ENCODE results near the gene ANKRD55.
A peak's percentile ranks its signal among the peaks of the same experiment; 100 is the strongest.
"Not testable (repeated sequence)": the region's sequence is repeated elsewhere in the genome, so short reads cannot be mapped to it uniquely, and the experiment has no call there.

Gene ANKRD55

DNA sequence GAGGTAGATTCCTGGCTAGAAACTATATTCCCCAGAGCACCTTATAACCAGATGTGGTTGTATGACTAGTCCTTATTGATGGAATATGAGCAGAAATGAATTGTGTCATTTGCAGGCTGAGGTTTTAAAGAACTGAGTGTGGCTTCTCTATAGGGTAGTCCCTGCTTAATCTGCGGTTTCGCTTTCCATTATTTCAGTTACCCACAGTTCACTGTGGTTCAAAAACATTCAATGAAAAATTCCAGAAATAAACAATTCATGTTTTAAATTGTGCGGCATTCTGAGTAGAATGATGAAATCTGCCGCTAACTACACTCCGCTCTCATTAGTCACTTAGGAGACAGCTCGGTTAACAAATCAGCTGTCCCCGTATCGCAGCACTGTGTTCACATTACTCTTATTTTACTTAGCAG lies 65.1 kb downstream of the ANKRD55 start:
- DNase-seq (ENCODE audit: low spot score): peak; percentile 49

DNA sequence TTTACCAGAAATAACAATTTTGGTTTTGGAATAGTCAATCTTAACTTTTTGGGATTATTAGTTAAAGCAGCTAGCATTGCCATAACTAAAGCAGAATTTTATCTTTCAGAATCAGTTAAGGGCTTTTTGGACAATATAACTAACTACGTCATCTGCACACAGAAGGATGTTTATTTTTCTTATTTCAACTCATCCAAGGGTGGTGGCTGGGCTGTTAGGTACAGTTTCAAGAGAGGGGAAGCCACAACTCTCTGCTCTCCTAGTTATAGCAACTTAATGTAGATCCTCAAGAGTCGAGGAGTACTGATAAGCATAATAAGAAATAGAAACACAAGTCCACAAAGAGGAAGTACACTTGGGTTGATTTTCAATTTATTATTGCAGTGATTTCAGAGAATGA lies 65.6 kb downstream of the ANKRD55 start:
- no peak for DNase-seq (ENCODE audit: low spot score)

DNA sequence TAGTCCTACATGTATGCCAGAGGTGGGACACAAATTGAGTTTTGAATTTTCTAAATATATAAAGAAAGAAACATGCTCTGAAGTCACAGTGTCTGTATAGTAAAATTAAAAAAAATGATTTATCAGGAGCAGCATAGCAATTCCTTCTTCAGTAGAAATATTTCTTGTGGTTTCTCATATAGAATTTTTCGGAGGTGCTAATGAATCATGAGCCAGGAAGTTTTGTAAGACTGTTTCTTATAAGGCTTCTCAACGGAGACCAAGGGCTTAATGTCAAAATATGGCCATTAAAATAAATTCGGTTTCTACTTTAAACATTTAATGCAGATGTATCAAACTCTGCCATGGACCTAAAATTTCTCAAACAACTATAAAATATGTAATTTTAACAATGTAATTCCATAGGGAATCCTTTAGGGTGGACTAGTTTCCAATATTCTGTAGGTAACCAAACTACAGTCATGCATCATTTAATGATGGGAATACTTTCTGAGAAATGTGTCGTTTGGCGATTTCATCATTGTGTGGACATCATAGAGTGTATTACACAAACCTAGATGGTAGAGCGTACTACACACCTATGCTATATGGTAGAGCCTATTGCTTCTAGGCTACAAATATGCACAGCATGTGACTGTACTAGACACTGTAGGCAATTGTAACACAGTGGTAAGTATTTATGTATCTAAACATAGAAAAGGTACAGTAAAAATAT lies 66.3 kb downstream of the ANKRD55 start:
- DNase-seq (ENCODE audit: low spot score): no peak

DNA sequence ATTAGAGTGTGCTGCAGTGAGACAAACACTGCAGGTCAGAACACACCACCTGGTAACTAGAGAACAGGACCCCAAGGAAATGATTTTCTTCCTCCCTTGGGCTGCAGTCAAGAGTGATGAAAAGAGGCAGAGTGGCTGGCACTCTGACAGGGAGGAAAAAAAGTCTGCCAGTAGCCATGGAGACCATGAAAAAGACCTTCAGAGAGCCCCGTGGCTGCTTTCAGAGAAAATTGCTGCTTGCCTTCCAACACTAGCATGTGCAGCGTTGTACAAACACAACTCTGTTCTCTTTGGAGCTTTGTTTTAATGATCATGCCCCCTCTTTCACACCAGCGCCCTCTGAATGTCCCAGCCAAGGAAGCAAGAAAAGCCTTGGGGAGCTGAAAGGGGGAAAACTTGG lies 68.8 kb downstream of the ANKRD55 start:
- no peak for DNase-seq (ENCODE audit: low spot score)

DNA sequence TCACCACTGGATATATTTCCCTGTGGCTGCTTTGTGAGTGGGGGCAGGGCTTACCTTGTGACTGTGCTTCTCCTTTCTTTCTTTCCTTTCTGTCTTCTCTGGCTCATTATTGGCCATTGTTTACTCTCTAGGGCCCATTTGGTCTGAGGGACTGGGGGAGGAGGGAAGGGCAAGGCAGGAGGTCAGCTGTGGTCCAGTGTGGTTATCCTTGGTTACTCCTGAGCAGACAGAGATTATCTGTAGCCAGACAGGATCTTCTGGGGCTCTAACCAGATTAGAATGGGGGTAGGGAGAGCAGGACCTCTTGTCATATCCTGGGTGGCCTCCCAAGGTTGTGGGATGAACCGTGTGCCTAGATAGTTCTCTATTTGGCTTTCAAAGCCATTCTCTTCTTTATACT lies 71.2 kb downstream of the ANKRD55 start:
- DNase-seq (ENCODE audit: low spot score): no peak

DNA sequence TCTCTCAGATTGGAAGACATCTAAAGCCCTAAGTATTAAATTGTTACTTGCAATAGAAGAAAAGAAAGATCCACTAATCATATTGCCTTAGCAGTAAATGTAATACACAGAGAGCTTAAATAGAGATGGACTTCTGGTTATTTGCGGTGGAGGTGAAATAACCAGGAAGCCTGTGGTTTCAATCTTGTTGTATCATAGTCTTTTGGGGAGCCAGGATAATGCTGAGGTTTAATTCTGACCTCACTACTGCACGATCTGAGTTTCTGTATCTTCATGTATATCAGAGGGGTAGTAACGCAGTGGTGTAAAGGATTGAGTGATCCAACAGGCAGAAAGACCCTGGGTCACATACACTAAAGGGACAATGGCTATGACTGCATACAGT lies 71.7 kb downstream of the ANKRD55 start:
- DNase-seq (ENCODE audit: low spot score): no peak

DNA sequence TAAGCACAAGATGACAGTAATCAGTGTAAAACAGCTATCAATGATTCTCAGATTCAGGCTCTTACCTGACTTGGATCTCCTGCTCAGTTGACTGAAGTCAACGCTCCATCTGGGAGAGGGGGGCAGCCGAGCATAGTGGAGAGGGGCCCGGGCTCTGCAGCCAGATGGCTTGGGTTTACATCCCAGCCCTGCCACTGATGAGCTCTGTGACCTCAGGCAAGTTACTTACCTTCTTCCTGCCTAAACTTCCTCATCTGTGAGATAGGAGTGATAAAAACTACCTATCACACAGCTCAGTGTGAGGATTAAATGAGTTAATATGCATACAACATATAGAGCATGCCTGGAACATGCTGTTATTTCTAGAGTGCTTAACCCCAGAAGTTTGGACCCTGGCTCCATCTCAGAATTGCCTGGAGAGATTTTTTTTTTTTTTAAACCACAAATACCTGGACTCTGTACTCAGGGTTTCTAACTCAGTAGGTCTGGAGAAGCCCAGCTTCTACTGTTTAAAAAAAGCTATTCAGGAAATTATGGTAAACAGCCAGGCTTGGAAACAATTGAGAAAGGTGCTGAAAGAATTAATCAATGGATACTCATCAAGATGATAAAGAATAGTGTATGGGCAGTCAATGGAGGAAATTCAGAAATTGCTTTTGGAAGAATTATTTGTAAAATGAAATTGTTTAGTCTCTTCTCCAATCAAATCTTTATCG lies 72.2 kb downstream of the ANKRD55 start:
- DNase-seq (ENCODE audit: low spot score): no peak

DNA sequence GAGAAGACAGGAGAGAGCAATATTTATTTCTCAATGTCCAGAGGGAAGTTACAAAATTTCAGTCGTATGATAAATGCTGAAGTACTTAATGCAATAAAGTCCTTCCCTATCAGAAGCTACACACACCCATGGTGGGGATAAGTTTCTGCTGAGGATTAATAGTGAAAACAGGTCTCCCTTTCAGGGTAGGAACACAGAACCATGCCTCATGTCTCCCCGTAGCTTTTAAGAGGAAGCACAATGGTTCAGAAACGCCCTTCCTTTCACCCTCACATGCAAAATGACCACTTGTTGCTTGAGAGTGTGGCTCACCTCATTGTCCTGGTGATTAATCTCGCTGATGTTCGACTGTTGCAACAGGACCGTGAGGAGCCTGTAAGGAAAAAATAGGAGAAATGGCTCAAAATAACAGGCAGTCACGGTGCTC lies 73.6 kb downstream of the ANKRD55 start:
- DNase-seq (ENCODE audit: low spot score): no peak

DNA sequence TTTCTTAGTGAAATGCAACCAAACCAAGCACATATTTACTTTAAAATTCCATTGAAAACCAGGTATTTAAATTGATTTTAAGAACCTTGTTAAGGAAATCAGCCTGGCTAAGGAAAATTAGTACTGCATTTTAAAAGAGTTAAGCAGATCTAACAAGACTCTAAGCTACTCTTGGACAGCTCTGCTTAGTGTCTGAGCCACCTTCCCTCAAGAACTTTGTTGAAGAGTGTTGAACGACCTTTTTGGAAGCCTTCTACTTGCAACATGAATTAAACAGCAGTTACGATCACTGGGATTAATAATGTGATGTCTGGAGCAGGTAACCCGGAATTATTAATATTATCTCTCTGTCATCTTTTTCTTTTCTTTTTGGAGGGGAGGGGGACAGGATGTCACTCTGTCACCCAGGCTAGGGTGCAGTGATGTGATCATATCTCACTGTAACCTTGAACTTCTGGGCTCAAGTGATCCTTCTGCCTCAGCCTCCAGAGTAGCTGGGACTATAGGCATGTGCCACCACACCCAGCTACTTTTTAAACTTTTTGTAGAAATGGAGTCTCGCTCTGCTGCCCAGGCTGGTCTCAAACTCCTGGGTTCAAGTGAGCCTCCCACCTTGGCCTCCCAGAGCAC lies 74.7 kb downstream of the ANKRD55 start:
- DNase-seq (ENCODE audit: low spot score): no peak

DNA sequence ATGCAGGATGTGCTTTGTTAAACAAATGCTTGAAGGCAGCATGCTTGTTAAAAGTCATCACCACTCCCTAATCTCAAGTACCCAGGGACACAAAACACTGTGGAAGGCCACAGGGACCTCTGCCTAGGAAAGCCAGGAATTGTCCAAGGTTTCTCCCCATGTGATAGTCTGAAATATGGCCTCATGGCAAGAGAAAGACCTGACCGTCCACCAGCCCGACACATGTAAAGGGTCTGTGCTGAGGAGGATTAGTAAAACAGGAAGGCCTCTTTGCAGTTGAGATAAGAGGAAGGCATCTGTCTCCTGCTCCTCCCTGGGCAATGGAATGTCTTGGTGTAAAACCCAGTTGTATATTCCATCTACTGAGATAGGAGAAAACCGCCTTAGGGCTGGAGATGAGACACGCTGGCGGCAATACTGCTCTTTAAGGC lies 75.9 kb downstream of the ANKRD55 start:
- DNase-seq (ENCODE audit: low spot score): not testable (repeated sequence)

DNA sequence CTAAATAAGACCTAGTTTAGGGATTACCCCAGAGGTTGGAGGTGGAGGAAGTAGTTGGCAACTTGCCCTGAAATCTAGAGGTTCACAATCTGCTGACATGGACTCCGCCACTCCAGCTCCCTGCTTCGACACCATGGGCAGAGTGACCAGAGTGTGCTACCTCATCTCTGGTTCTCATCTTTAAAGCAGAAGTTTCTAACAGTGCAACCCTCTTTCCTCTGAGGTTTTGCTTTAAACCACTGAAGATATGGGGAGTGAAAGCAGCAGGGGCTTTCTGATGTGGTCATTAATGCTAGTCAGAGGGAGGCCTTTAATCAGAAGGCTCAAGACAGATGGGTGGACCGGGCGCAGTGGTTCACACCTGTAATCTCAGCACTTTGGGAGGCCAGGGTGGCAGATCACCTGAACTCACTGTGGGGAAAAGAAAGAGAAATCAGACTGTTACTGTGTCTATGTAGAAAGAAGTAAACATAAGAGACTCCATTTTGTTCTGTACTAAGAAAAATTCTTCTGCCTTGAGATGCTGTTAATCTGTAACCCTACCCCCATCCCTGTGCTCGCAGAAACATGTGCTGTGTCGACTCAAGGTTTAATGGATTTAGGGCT lies 76.4 kb downstream of the ANKRD55 start:
- not testable (repeated sequence) for DNase-seq (ENCODE audit: low spot score)

DNA sequence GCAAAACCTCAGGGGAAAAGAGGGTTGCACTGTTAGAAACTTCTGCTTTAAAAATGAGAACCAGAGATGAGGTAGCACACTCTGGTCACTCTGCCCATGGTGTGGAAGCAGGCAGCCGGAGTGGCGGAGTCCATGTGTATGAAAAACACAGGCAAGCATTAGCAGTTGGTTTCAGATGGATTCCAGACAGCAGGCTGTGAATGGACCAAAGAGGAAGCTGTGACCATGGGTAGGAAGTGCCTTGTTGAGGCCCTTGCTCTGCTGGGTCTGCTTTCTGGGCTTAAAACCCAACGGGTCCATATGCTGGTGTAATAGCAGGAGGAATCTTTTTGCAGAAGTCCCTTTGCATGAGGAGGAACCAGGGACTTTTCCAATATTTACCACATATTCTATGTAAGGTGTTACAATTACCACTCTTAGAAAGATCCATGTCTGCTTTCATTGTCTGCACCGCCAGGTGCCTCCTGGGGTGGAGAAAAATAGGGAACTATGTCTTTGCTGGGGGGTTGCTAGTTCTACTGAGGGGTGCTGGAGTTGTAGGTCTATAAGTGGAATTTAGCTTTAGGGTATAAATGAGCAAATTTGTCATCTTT lies 77.0 kb downstream of the ANKRD55 start:
- no peak for DNase-seq (ENCODE audit: low spot score)

DNA sequence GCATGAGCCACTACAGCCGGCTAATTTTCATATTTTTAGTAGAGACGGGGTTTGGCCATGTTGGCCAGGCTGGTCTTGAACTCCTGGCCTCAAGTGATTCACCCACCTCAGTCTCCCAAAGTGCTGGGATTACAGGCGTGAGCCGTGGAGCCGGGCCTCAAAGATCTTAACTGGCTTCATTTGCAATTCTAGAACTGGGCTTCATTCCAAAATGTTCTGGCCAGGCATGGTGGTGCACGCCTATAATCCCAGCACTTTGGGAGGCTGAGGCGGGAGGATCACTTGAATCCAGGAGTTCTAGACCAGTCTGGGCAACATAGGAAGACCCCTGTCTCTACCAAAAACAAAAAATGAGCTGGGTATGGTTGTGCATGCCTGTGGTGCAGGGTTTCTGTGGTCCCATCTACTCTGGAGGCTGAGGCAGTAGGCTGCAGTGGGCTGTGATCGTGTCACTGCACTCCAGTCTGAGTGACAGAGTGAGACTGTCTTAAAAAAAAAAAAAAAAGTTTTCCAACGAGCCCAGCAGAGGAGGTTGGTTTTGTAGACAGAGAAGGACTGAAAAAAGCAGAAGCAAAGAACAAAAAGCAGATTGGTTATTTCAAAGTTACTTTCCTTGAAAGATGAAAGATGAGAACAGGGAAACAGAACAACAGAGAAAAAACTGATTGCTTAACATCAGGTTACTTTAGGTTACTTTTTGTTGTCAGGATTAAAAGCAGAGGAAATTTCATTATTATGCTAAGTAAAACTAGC lies 78.2 kb downstream of the ANKRD55 start:
- DNase-seq (ENCODE audit: low spot score): no peak

DNA sequence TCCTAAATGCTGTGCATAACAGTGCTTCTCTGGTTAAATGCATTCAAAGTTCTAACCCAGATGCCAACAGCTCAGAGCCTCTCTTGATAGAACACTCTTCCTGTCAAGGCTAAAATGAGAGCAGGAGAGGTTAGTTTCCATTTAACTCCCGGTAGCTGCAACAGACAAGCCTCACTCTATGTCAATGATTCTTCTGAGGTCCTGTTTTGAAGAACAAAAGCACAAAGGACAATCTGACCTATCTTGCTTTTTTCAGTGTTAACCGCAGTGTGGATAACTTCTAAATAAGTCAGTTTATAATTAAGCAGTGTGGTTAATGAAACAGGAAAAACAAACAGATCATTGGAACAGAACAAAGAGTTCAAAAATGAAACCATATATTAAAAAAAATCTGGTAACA lies 80.7 kb downstream of the ANKRD55 start:
- DNase-seq (ENCODE audit: low spot score): peak; percentile 62

DNA sequence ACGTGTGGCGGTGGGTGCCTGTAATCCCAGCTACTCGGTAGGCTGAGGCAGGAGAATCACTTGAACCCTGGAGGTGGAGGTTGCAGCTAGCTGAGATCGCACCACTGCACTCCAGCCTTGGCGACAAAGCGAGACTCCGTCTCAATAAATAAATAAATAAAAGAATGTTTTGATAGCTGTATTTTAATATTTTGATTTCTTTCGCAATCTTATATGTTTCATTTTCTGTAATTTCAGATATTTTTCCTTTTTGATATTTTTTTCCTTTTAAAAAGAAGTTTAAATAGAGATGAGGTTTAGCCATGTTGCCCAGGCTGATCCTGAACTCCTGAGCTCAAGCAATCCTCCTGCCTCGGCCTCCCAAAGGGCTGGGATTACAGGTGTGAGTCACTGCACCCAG lies 82.4 kb downstream of the ANKRD55 start:
- DNase-seq (ENCODE audit: low spot score): not testable (repeated sequence)

DNA sequence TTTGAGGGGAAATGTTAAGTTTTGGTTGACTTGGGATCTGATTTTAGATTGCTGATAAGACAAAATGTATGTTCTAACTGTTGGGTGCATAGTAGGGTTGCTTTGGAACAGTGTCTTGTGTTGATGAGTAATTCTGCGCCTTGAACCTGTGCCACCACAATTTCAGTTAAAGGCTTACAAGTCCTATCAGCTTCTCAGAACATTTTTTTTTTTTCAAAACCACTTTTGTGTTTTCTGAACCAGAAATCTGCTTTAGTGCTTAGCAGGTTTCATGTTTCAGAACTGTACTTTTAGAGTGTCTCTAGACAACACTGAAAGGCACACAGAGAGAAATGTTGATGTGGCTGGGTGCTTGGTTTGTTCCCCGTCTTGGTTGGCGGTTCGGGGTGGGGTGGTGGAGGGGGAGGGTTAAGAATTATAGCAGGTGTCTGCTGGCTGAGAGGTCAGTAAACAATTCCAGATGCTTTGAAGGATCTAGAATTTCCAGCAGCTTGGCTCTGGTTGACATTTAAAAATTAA lies 84.6 kb downstream of the ANKRD55 start:
- peak; percentile 80 for DNase-seq (ENCODE audit: low spot score)

DNA sequence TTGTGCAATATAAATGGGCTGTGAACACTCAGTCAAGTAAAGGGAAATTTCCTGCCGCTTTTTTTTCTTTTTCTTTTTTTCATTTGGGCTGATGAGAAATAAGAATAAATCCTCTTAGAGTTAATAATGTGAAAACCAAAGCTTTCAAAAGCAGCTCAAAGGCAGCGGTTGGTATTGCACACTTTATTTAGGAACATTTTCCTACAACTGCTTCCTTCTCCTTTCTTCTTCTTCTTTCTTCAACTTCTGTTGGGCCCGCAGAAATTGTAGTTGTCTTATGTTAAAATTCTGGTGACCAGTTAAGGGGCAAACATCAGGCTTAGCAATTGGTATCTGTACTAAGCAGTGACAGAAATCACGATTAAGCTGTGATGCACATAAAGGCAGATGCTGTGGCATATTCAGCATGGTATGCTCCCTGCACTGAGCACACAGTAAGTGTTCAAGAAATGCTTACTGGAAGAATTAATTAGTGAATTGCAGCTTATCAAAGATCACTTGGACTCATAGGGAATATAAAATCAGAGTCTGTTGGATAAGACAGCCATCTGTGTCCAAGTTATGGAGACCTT lies 85.4 kb downstream of the ANKRD55 start:
- DNase-seq (ENCODE audit: low spot score): no peak

DNA sequence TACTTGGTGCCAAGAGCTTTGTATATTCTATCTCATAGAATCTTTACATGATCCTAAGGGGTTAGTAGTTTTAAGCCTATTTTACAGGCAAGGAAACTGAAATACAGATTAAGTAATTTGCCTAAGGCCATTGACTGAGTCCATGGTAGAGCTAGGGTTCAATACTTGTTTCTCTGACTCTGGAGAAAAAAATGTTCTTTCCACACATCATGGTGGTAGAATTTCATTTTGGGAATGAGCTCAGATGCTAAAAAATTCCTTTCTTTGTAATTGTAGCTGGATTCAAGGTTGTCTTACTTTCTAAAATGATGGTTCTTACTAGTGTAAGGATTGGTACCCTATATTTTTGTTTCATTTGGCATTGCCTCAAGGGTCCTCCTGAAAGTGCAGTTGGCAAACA lies 86.0 kb downstream of the ANKRD55 start:
- no peak for DNase-seq (ENCODE audit: low spot score)

DNA sequence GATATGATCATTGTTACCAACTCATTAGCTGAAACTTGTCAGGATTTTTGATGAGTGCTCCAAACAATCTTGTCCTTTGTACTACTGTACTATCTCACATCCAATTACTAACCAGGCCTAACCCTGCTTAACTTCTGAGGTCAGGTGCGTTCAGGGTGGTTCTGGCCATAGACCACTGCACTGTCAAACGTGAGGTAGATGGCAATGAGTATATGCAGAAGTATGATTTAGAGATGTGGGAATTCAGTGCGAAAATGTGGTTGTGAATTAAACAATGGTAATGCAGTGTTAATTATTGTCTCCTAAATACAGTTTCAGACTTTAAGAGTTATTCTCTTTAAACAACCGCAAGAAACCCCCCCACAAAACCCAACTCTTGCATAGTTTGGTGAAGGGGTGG lies 86.5 kb downstream of the ANKRD55 start:
- no peak for DNase-seq (ENCODE audit: low spot score)

DNA sequence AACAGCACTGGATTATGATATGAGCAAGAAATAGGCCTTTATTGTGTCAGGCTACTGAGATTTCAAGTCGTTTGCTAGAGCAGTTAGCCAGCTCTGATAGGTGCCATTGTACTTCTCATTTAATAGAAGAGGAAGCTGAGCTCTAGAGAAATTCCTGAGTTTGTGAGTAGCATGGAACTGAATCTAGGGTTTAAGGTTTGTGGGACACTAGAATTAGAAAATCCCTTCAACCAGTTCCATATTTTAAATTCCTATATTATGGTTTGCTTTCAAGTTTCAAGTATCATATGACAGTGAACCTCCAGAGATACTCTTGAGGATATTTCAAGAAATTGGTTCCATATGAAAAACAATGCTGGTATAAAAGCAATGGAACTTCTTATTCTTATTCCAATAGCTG lies 87.6 kb downstream of the ANKRD55 start:
- DNase-seq (ENCODE audit: low spot score): no peak

DNA sequence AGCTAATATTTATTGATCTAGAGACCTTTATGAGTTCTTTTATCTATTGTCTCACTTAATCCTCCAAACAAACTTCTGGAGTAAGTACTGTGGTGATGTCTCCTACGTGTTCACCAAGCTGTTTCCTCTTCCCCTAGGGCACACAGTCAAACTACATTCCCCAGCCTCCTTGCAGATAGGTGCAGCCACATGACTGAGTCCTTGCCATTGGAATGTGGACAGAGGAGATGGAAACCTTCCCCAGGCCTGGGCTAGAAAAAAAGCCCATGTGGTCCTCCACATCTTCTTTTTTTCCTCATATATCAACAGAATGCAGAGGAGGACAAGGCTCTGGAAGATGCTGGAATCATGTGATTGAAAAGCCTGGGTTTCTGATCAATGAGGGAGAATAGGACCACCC lies 88.0 kb downstream of the ANKRD55 start:
- no peak for DNase-seq (ENCODE audit: low spot score)

All from activated CD4-positive, alpha-beta T cell treated with anti-CD3 and anti-CD28 coated beads, Interleukin-2, Interleukin-4, amounts not matched to agents 100 ng/mL and 50 ng/mL, durations not matched to agents 16 hours and 8 hours (primary cell).